ENCODE data around the gene CD99L2. TPM values are rescaled to one million over a fixed set of nuclear protein-coding genes. Genes with fewer than 3 reads are reported as not detected.

CD99L2 gene
- total RNA-seq, 1 donor: 46.9 TPM

DNA sequence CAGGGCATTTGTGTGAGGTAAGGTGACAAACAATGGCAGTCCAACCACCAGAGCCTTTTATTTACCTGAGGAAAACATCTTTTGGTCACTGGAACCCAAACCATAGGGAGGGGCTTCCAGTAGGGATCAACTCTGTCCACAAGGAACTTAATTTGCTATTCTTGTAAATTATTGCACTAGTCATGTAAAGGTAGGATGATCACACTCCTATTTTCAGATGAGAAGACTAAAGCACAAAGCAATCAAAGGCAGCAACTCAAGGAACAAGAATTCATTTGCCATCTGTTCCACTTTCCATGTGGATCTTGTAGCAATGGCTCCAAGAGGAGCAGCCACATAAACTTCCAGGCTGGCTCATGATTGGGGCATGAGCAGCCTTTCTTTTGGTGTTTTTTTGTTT lies 35.3 kb downstream of the CD99L2 start:
- H3K4me3 ChIP-seq (ENCODE audit: low read depth, low read length): no peak overlapping the region
- DNase-seq (ENCODE audit: low read depth): no peak
- TF ChIP-seq, protein P1, sequence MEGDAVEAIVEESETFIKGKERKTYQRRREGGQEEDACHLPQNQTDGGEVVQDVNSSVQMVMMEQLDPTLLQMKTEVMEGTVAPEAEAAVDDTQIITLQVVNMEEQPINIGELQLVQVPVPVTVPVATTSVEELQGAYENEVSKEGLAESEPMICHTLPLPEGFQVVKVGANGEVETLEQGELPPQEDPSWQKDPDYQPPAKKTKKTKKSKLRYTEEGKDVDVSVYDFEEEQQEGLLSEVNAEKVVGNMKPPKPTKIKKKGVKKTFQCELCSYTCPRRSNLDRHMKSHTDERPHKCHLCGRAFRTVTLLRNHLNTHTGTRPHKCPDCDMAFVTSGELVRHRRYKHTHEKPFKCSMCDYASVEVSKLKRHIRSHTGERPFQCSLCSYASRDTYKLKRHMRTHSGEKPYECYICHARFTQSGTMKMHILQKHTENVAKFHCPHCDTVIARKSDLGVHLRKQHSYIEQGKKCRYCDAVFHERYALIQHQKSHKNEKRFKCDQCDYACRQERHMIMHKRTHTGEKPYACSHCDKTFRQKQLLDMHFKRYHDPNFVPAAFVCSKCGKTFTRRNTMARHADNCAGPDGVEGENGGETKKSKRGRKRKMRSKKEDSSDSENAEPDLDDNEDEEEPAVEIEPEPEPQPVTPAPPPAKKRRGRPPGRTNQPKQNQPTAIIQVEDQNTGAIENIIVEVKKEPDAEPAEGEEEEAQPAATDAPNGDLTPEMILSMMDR (IDR thresholded peaks at IDR 0.05; ENCODE audit: insufficient read depth, low read length): no peak

DNA sequence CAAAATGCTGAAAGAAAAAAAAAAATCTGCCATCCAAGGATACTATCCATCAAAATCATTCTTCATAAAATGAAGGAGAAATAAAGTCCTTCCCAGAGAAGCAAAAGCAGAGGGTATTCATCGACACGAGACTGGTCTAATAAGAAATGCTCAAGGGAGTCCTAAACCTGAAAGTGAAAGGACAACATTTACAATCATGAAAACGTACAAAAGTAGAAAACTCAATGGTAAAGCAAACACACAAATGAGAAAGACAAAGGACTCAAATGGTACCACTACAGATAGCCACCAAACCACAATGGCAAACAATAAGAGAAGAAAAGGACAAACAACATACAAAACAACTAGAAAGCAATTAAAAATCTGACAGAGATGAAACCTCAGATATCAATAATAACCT lies 41.0 kb downstream of the CD99L2 start:
- TF ChIP-seq, protein P1 (IDR thresholded peaks at IDR 0.05; ENCODE audit: insufficient read depth, low read length): no peak
- no peak for DNase-seq (ENCODE audit: low read depth)
- H3K4me3 ChIP-seq (ENCODE audit: low read depth, low read length): no peak overlapping the region

DNA sequence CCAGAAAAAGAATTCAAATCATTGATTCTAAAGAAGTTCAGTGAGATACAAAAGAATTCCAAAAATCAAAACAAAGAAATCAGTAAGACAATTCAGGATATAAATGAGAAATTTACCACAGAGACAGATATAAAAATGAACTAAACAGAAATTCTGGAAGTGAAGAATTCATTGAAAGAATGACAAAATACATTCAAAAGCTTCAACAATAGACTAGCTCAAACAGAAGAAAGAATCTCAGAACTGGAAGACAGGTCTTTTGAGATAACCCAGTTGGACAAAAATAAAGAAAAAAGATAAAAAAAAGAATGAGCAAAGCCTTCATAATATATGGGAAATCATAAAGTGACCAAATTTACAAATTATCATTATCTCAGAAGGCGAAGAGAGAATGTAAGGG lies 41.7 kb downstream of the CD99L2 start:
- H3K4me3 ChIP-seq (ENCODE audit: low read depth, low read length): no peak overlapping the region
- TF ChIP-seq, protein P1 (IDR thresholded peaks at IDR 0.05; ENCODE audit: insufficient read depth, low read length): no peak
- DNase-seq (ENCODE audit: low read depth): no peak

DNA sequence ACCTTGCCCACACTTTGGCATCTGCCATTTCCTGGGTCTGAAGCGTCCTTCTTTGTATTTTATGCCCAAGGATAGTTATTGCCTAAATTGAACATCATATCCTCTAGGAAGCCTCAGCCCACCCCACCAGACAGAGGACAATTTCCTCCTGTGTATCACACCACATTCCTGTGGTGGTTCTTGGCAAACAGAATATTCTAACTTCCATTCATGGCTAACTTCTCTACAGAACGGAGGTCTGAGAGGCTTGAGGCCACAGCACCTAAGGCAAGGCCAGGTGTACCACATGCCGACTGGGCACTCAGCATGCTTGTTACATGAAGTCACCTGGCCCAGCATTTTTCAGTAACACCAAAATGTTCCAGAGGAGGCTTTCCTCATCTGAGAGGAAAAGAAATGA lies 42.4 kb downstream of the CD99L2 start:
- H3K4me3 ChIP-seq (ENCODE audit: low read depth, low read length): no peak overlapping the region
- DNase-seq (ENCODE audit: low read depth): no peak
- TF ChIP-seq, protein P1 (IDR thresholded peaks at IDR 0.05; ENCODE audit: insufficient read depth, low read length): no peak

DNA sequence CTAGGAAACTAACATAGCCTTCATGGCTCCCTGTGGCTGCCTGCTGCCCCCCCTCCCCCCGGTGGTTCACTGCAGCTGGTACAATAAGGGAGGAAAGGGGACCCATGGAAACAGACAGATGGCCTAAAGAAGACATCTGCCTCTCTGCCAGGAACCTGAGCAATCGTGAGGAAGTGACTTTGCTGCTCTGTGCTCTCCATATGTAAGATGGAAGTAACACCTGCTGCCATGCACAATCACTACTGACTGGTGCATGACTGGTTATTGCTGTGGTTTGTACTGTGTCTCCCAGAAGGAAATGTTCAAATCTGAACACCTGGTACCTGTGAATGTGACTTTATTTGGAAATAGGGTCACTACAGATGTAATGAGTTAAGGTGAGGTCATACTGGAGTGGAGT lies 43.6 kb downstream of the CD99L2 start:
- DNase-seq (ENCODE audit: low read depth): no peak
- H3K4me3 ChIP-seq (ENCODE audit: low read depth, low read length): no peak overlapping the region
- TF ChIP-seq, protein P1 (IDR thresholded peaks at IDR 0.05; ENCODE audit: insufficient read depth, low read length): no peak

DNA sequence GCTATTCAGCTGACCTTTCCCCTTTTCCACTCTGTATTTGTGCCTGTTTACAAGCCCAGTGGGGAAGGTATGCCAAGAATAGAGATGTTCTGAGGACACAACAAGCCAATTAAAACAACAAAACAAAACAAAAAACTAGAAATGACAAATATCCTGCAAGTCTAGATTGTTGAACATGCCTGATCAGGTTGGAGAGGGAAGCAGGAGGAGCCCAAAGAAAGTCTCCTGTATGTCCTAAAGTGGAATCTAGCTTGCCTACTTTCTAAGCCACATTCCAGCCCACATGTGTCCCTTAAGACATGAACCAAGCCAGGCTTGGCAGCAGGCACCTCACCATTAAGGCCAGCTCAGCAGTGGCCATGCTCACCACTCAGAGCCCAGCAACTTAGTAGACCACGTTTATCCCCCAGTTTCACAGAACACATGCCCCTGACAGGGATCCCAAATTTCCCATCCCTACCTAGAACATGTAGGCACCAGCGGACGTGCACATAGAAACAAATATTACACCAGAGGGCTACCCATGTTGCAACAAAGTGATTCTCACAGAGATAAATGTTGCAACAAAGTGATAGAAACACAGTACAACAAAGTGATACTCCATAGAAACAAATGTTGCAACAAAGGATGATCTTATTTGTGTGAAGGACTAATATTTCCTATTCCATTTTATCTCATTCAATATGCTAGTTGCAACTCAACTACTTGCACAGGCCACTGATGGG lies 48.3 kb downstream of the CD99L2 start:
- DNase-seq (ENCODE audit: low read depth): no peak
- TF ChIP-seq, protein P1 (IDR thresholded peaks at IDR 0.05; ENCODE audit: insufficient read depth, low read length): no peak
- H3K4me3 ChIP-seq (ENCODE audit: low read depth, low read length): no peak overlapping the region

DNA sequence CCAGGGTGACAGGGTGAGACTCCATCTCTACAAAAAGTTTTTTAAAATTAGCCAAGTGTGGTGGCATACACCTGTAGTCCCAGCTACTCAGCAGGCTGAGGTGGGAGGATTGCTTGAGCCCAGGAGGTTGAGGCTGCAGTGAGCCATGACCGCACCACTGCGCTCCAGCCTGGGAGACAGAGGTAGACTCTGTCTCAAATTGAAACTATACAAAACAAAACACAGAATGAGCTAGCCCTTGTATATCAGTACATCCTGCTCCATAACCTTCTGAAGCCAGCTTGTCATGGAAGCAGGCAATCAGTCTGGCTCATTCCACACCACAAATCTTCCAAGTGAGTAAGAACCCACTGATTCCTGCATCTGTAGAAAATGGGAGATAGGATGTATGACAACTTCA lies 49.0 kb downstream of the CD99L2 start:
- H3K4me3 ChIP-seq (ENCODE audit: low read depth, low read length): no peak overlapping the region
- TF ChIP-seq, protein P1 (IDR thresholded peaks at IDR 0.05; ENCODE audit: insufficient read depth, low read length): no peak
- no peak for DNase-seq (ENCODE audit: low read depth)

All from fibroblast of the aortic adventitia (primary cell).